Anterior cingulate cortex (tissue), 58 donors: ENCODE data around the gene GOLGA6L6.
"Not testable (repeated sequence)": the region's sequence is repeated elsewhere in the genome, so short reads cannot be mapped to it uniquely, and the experiment has no call there.

Source experiments
- DNase-seq, 58 donors: peaks; one replicate each; lab custom pipeline; 2025; lab: John Stamatoyannopoulos, UW

Gene GOLGA6L6

GRCh38 chr15:20541700-20542099 is at the start of gene GOLGA6L6:
GOLGA6L6 (minus strand) TSS chr15:20541800; CDS start chr15:20541709, 91 bp downstream.
- DNase-seq = not testable (repeated sequence)

- DNase-seq = not testable (repeated sequence)
Observed at GRCh38 chr15:20590069-20590468, 48.5 kb upstream of the GOLGA6L6 start.

- DNase-seq = not testable (repeated sequence)
Observed at GRCh38 chr15:20586821-20587220, 45.2 kb upstream of the GOLGA6L6 start.

GRCh38 chr15:20582726-20583115 is 41.1 kb upstream of the GOLGA6L6 start:
- DNase-seq = not testable (repeated sequence)

GRCh38 chr15:20582109-20582725 is 40.6 kb upstream of the GOLGA6L6 start:
- DNase-seq = not testable (repeated sequence)

GRCh38 chr15:20581261-20582108 is 39.9 kb upstream of the GOLGA6L6 start:
- not testable (repeated sequence) for DNase-seq

GRCh38 chr15:20579662-20580061 is 38.1 kb upstream of the GOLGA6L6 start:
- not testable (repeated sequence) for DNase-seq

GRCh38 chr15:20551289-20551688 is 9.7 kb upstream of the GOLGA6L6 start:
- DNase-seq = not testable (repeated sequence)

GRCh38 chr15:20505926-20506658 is 35.5 kb downstream of the GOLGA6L6 start:
- DNase-seq = not testable (repeated sequence)

- DNase-seq = not testable (repeated sequence)
Observed at GRCh38 chr15:20502839-20503238, 38.8 kb downstream of the GOLGA6L6 start.

GRCh38 chr15:20501512-20502222 is 39.9 kb downstream of the GOLGA6L6 start:
- DNase-seq = not testable (repeated sequence)

GRCh38 chr15:20497781-20498180 is 43.8 kb downstream of the GOLGA6L6 start:
- not testable (repeated sequence) for DNase-seq

- not testable (repeated sequence) for DNase-seq
Observed at GRCh38 chr15:20493035-20493434, 48.6 kb downstream of the GOLGA6L6 start.

- not testable (repeated sequence) for DNase-seq
Observed at GRCh38 chr15:20492598-20492997, 49.0 kb downstream of the GOLGA6L6 start.

GRCh38 chr15:20489320-20489719 is 52.3 kb downstream of the GOLGA6L6 start:
- not testable (repeated sequence) for DNase-seq
